Heart left ventricle (tissue), 16 donors: Measurements from ENCODE around the gene APOBEC3F. TPM values are rescaled to one million over a fixed set of nuclear protein-coding genes. Genes with fewer than 3 reads are reported as not detected.
A peak's percentile ranks its signal among the peaks of the same experiment; 100 is the strongest.
"Not testable (repeated sequence)": the region's sequence is repeated elsewhere in the genome, so short reads cannot be mapped to it uniquely, and the experiment has no call there.

ENCODE experiments used
- ATAC-seq, 4 donors: fragments of 200-7000 bp; cut with Tn5 transposase; one replicate each; pipeline ENCODE4 v1.9.1; 2020 to 2022; ENCODE audit warnings: moderate library complexity in 4 of 4, mild to moderate bottlenecking in 3 of 4, moderate number of reproducible peaks in 1 of 4
- DNase-seq, 5 donors: peaks; one replicate each; pipeline ENCODE4 v3.0.0-alpha.2; 2020
- H3K27ac ChIP-seq, 12 donors: fragments of 200-600 bp; sonication (generic) in 4 of 12; one replicate each; pipeline versions ENCODE4 v1.5.0 to v1.8.0; 2016 to 2022; ENCODE audit warnings: mild to moderate bottlenecking in 2 of 12
- H3K27me3 ChIP-seq, 9 donors: fragments of 200-600 bp; sonication (generic) in 2 of 9; one replicate each; pipeline versions ENCODE4 v1.5.1 to v1.8.0; 2016 to 2022; ENCODE audit warnings: mild to moderate bottlenecking in 3 of 9
- H3K36me3 ChIP-seq, 9 donors: fragments of 200-600 bp; sonication (generic) in 2 of 9; one replicate each; pipeline versions ENCODE4 v1.5.0 to v1.8.0; 2018 to 2022; ENCODE audit warnings: mild to moderate bottlenecking in 2 of 9
- H3K4me1 ChIP-seq, 12 donors: fragments of 200-600 bp; sonication (generic) in 4 of 12; one replicate each; pipeline versions ENCODE4 v1.5.0 to v1.8.0; 2016 to 2022; ENCODE audit warnings: mild to moderate bottlenecking in 3 of 12
- H3K4me3 ChIP-seq, 12 donors: fragments of 200-600 bp; sonication (generic) in 4 of 12; one replicate each; pipeline versions ENCODE4 v1.5.0 to v1.8.0; 2017 to 2022; ENCODE audit warnings: mild to moderate bottlenecking in 9 of 12, moderate library complexity in 4 of 12
- H3K9me3 ChIP-seq, 12 donors: fragments of 200-600 bp; sonication (generic) in 4 of 12; one replicate each; pipeline versions ENCODE4 v1.5.0 to v1.8.0; 2016 to 2022; ENCODE audit warnings: mild to moderate bottlenecking in 1 of 12
- CTCF ChIP-seq, 12 donors: fragments of 200-600 bp; sonication (generic) in 4 of 12; IDR thresholded peaks; one replicate each; pipeline versions ENCODE4 v1.5.0 to v1.8.0; 2018 to 2022; ENCODE audit warnings: antibody characterized with exemption in 12 of 12, mild to moderate bottlenecking in 5 of 12
- POLR2A ChIP-seq, 2 donors: fragments of 450-650 bp; IDR thresholded peaks; one replicate each; pipeline ENCODE4 v1.6.1; 2017; ENCODE audit warnings: antibody characterized with exemption in 2 of 2, mild to moderate bottlenecking in 2 of 2, moderate library complexity in 2 of 2
- WGBS, 4 donors: extraction: QIAGEN DNeasy Blood & Tissue Kit in 2 of 4; methylation state at CpG; one replicate each; pipeline versions ENCODE4 v1.1.5 to v1.1.7; 2013 to 2018; 5-methylcytosine and 5-hydroxymethylcytosine counted together
- intact Hi-C, 10 donors: fragments of 100-400 bp; cut with DNase I; formaldehyde crosslinking; loops; one replicate each; pipeline versions ENCODE4 v1.11.1 to v1.14.2; 2022
- polyA plus RNA-seq, 2 donors: library from polyadenylated mRNA; stranded (reverse); fragments of 200-250 nt; gene quantifications; one replicate each; pipeline ENCODE4 v1.2.3, GENCODE V29; 2013
- total RNA-seq, 9 donors: library from RNA; depleted of rRNA in 2 of 9; stranded (reverse); fragments of >200 nt in 2 of 9; fragmentation: NEBNext Ultra II Directional in 3 of 9; extraction: Animal tissue kit (Norgen Biotek cat#: 25700) in 3 of 9; gene quantifications; one replicate each; pipeline versions ENCODE4 v1.1.0 to v1.2.4, GENCODE V29; 2016 to 2023
- donor health status: ischemic (EF 13 %, LVEDD 7.1; RV severe dilation, severe dysfunction).
- donor health status: healthy with polysubstance abuse.
- donor health status: DM: no; HTN: yes; CAD: no.
- donor health status: DM: no; HTN: no; CAD: no.
- donor health status: ischemic (EF 25% LVEDD 6.9; RV normal size, moderate dysfunction).
- donor health status: ischemic (EF 25% LVEDD 5.7; RV mildly dilated, moderate dysfunction).
- donor health status: healthy.
- donor health status: DM: yes; HTN: yes; CAD: no.
- donor health status: ischemic (EF 35%, LVEDD 5.7; RV mildly dilated, moderate dysfunction).
- donor health status: nonischemic (EF 11% LVEDD 7.7; RV severe dilation, severe dysfunction).
- donor health status: DM: yes; HTN: yes; CAD: no.
- donor health status: PGD.
- donor health status: ischemic (EF 29% LVEDD 5.4; RV normal size, mild dysfunction).
- donor health status: nonischemic (EF 23%, LVEDD 6.1; RV moderate dilation, normal function).

The APOBEC3F gene
- total and polyA plus RNA-seq, 11 donors, result 1.2 to 18.2 (median 4.3) TPM

DNA sequence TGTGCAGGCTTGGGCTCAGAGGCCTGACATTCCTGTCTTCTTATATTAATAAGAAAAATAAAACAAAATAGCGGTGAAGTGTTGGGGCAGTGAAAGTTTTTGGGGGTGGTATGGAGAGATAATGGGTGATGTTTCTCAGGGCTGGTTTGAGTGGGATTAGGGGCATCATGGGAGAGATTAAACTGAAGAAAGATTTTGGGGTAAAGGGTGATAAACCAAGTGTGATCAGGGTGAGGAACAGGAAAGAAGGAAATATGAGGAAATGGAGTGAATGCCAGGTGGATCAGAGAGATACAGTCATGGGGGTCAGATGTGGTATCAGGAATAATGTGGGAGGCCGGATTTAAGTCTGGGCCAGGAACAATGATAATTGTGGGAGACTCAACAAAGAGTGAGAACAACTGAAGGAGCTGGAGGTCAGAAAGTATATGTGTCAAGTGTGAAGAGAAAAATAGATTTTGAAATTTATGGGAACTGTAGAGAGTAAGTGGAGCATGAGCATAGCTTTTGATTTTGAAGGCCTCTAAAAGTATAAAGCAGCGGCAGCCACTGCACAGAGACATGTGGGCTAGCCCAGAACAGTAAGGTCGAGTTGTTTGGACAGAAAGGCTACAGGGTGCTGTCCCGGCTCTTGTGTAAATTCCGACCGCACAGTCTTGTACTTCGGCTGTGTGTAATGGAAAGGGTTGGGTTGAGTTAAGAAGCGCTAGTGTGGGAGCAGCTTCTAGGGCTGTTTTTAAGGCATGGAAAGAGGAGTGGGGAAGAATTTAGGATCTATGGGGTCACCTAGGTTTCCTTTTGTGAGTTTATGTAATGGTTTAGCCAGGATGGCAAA lies 26.0 kb downstream of the APOBEC3F start:
- H3K27ac ChIP-seq, H3K4me1 ChIP-seq, H3K36me3 ChIP-seq, H3K4me3 ChIP-seq, H3K9me3 ChIP-seq, ATAC-seq, intact Hi-C loops, DNase-seq, H3K27me3 ChIP-seq: not testable (repeated sequence)
- WGBS, 4 donors, result 90 to 94% (median 91%) methylated on average over 9 of the region's 9 CpGs

GRCh38 chr22:39068033-39068785 lies 27.5 kb downstream of the APOBEC3F start:
- no peak overlapping the region for H3K4me3 ChIP-seq
- TF ChIP-seq CTCF (IDR thresholded peaks at IDR 0.05) (no peak), POLR2A (IDR thresholded peaks at IDR 0.05) (no peak)
- no peaks in the 10 kb centered on the region for H3K27me3 ChIP-seq
- WGBS, 4 donors, result 48 to 49% (median 49%) methylated on average over 13 of the region's 13 CpGs
- H3K4me1 ChIP-seq, result peaks cover 0 to 8% (median 0%) of the 10 kb centered on the region in 12 donors
- DNase-seq (no peak), ATAC-seq (no peak)
- no peaks in the 10 kb centered on the region for H3K9me3 ChIP-seq
- no peaks in the 10 kb centered on the region for H3K36me3 ChIP-seq
- intact Hi-C loops, result no loop called here
- H3K27ac ChIP-seq, result no peak overlapping the region

GRCh38 chr22:39070186-39070585 lies 29.5 kb downstream of the APOBEC3F start:
- no peak overlapping the region for H3K27ac ChIP-seq
- no peaks in the 10 kb centered on the region for H3K9me3 ChIP-seq
- WGBS, 4 donors, result 89 to 94% (median 92%) methylated on average over 7 of the region's 7 CpGs
- H3K4me1 ChIP-seq, result peaks cover 0 to 8% (median 0%) of the 10 kb centered on the region in 12 donors
- H3K36me3 ChIP-seq, result no peaks in the 10 kb centered on the region
- intact Hi-C loops, result loop anchor here in 1 of 10 donors (10.0 kb wide), 1 partner anchor 45 kb away; the partner anchor contains the start of gene APOBEC3D
- H3K27me3 ChIP-seq, result no peaks in the 10 kb centered on the region
- no peak overlapping the region for H3K4me3 ChIP-seq
- ATAC-seq, result no peak
- no peak for TF ChIP-seq POLR2A (IDR thresholded peaks at IDR 0.05)
- DNase-seq, result no peak

DNA sequence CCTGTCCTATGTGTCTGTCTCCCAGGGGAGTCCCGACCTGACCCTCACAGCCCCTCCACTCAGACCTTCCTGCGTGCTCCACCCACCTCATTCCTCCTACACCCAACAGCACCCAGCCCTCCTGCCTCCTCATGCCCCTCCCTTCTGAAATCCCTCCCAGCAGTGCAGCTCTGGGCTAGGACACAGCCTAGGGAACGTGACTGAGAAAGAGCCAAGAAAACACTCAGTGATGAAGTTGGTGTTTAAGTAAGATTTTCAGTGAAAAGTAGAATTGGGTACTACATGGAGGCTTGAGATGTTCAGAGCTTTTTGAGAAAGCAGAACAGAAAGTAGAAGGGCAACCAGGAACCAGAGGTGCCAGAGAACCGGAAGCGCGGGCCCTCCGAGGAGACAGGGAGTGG lies 31.9 kb downstream of the APOBEC3F start:
- WGBS, 4 donors, result 70 to 84% (median 79%) methylated on average over 6 to 7 of the region's 7 CpGs
- not testable (repeated sequence) for DNase-seq, ATAC-seq, H3K4me3 ChIP-seq, H3K9me3 ChIP-seq, H3K36me3 ChIP-seq, H3K27me3 ChIP-seq
- Histone ChIP-seq H3K4me1 (peaks cover 0 to 13% (median 1%) of the 10 kb centered on the region in 12 donors), H3K27ac (peak overlapping the region in 1 of 12 donors; percentile 46)
- intact Hi-C loops, result loop anchor here in 1 of 10 donors (10.0 kb wide), 1 partner anchor 48 kb away; the partner anchor contains the start of gene APOBEC3D

DNA sequence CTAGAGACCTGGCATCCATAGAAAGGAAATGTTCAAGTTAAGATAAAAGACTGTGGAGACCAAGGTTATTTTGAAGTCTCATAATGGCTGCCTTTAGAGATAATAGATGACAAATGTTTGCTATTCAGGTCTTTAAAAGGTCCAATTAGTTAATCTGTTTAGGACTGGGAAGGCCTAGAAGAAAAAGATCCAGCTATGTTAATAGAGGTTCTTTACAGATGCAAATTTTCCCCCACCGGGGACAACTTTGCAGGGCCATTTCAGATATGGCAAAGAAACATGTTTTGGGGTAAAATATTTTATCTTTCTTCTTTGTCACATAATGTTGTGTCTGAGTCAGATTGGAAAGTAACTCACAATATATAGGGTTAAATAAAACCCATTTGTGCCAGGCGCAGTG lies 33.3 kb downstream of the APOBEC3F start:
- Histone ChIP-seq H3K4me1 (peaks cover 0 to 14% (median 7%) of the 10 kb centered on the region in 12 donors), H3K9me3 (no peaks in the 10 kb centered on the region), H3K36me3 (no peaks in the 10 kb centered on the region), H3K27ac (no peak overlapping the region), H3K4me3 (no peak overlapping the region), H3K27me3 (no peaks in the 10 kb centered on the region)
- ATAC-seq (no peak), DNase-seq (no peak)
- 49 to 65% (median 56%) methylated on average over 2 of the region's 2 CpGs for WGBS, 4 donors
- no peak for TF ChIP-seq POLR2A (IDR thresholded peaks at IDR 0.05)
- TF ChIP-seq CTCF (IDR thresholded peaks at IDR 0.05), result no peak
- intact Hi-C loops, result loop anchor here in 1 of 10 donors (10.0 kb wide), 1 partner anchor 49 kb away; the partner anchor contains the start of gene APOBEC3D

DNA sequence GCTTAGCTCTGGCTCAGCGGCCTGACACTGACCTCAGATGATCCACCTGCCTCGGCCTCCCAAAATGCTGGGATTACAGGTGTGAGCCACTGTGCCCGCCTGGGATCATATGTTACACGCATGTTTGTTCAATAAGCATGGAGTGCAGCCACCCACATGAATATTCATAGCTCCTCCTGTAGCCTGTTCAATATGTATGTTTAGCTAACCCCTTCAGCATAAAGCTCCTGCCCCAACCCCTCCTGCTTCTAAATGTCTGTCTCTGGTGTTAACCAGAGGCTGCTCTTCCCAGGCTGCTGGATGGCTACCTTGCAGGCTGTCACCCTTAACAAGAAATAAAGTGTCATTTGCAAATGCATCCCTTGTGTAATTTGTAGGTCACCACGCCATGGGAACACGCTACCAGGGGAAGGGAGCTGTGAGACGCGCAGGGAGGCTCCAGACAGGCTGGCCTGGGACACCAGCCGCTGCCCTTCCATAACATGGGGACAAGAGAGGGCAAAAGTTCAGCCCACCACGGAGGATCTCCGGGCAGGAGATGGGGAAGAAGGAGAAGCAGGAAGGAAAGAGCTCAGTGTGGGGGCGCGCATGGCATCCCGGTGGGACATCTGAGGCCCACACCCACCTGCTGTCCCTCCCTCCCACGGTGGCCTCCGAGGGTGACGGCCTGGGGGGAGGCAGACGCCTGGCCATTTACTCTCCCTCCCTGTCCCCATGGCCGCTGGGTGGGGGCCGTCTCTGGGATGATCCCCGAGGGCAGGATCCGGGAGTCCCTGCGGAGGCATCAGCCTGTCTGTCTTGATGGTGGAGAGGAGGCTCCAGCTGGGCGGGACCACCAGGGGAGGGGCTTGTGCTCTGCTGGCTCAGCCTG lies 35.7 kb downstream of the APOBEC3F start:
- Histone ChIP-seq H3K36me3 (peaks cover 0 to 17% (median 4%) of the 10 kb centered on the region in 9 donors), H3K4me3 (peak overlapping the region in 11 of 12 donors; percentile 15 to 74 (median 58)), H3K4me1 (peaks cover 0 to 14% (median 7%) of the 10 kb centered on the region in 12 donors), H3K27ac (peak overlapping the region in 8 of 12 donors; percentile 33 to 86 (median 78))
- H3K27me3 ChIP-seq, DNase-seq, H3K9me3 ChIP-seq: not testable (repeated sequence)
- intact Hi-C loops, result loop anchor here in 1 of 10 donors (10.0 kb wide), 1 partner anchor 52 kb away; the partner anchor contains the start of gene APOBEC3D
- ATAC-seq, result peak; percentile 80 to 94 (median 94)
- 31 to 40% (median 37%) methylated on average over 10 to 23 of the region's 24 CpGs for WGBS, 4 donors
